ENCODE data around the gene LRRK1.
A peak's percentile ranks its signal among the peaks of the same experiment; 100 is the strongest.

Gene LRRK1

GRCh38 chr15:100939791-100940190 lies 20.6 kb downstream of the LRRK1 start:
- Histone ChIP-seq H2BK12ac (ENCODE audit: low read length in 2 of 2) (no peak overlapping the region), H3K27ac (ENCODE audit: low read length, poor library complexity, severe bottlenecking) (no peak overlapping the region), H2BK5ac (ENCODE audit: low read depth, low read length, poor library complexity, severe bottlenecking) (no peak overlapping the region), H2BK15ac (ENCODE audit: low read depth, poor library complexity, severe bottlenecking) (no peak overlapping the region), H3K18ac (ENCODE audit: low read depth in 1 of 2, low read length in 2 of 2) (no peak overlapping the region), H3K4me2 (ENCODE audit: low read length, poor library complexity, severe bottlenecking) (no peak overlapping the region), H3K23ac (ENCODE audit: low read length in 2 of 2) (no peak overlapping the region), H3K9me3 (ENCODE audit: control insufficient read depth, low read length) (no peaks in the 10 kb centered on the region), H3K9ac (ENCODE audit: low read length) (no peak overlapping the region), H3K4me3 (ENCODE audit: insufficient read depth in 1 of 2, low read depth in 1 of 2, low read length in 2 of 2) (no peak overlapping the region), H3K14ac (ENCODE audit: low read length in 2 of 2) (no peak overlapping the region), H2BK120ac (ENCODE audit: low read depth, low read length) (no peak overlapping the region), H3K27me3 (ENCODE audit: control insufficient read depth in 1 of 2, insufficient read depth in 1 of 2, low read length in 2 of 2) (no peaks in the 10 kb centered on the region), H3K4me1 (ENCODE audit: control insufficient read depth, insufficient read depth, low read depth, low read length) (peaks cover 2% of the 10 kb centered on the region), H4K91ac (ENCODE audit: low read length) (no peak overlapping the region), H3K4ac (ENCODE audit: low read depth in 1 of 2, low read length in 2 of 2) (no peak overlapping the region), H3K79me1 (replicated peaks; ENCODE audit: low read length, poor library complexity, severe bottlenecking) (no peaks in the 10 kb centered on the region), H3K36me3 (ENCODE audit: control insufficient read depth in 1 of 2, insufficient read depth in 2 of 2, low read depth in 1 of 2, low read length in 2 of 2) (peaks cover 0 to 11% of the 10 kb centered on the region in 2 experiments), H2AFZ (ENCODE audit: low read depth, low read length) (no peak overlapping the region), H2AK5ac (ENCODE audit: low read length, severe bottlenecking) (no peak overlapping the region), H4K8ac (ENCODE audit: low read length) (no peak overlapping the region)
- no peak for DNase-seq
- WGBS, result 85% methylated on average over 1 of the region's 4 CpGs

GRCh38 chr15:100940767-100941379 lies 21.7 kb downstream of the LRRK1 start:
- 62% methylated on average over 2 of the region's 2 CpGs for WGBS
- H2BK15ac ChIP-seq (ENCODE audit: low read depth, poor library complexity, severe bottlenecking), result no peak overlapping the region
- H3K36me3 ChIP-seq (ENCODE audit: control insufficient read depth in 1 of 2, insufficient read depth in 2 of 2, low read depth in 1 of 2, low read length in 2 of 2), result peaks cover 0 to 9% of the 10 kb centered on the region in 2 experiments
- H3K4ac ChIP-seq (ENCODE audit: low read depth in 1 of 2, low read length in 2 of 2), result no peak overlapping the region
- no peak overlapping the region for H3K4me3 ChIP-seq (ENCODE audit: insufficient read depth in 1 of 2, low read depth in 1 of 2, low read length in 2 of 2)
- no peak overlapping the region for H2BK12ac ChIP-seq (ENCODE audit: low read length in 2 of 2)
- peaks cover 2% of the 10 kb centered on the region for H3K4me1 ChIP-seq (ENCODE audit: control insufficient read depth, insufficient read depth, low read depth, low read length)
- H2AFZ ChIP-seq (ENCODE audit: low read depth, low read length), result peak overlapping the region; percentile 7
- no peak overlapping the region for H4K8ac ChIP-seq (ENCODE audit: low read length)
- H3K27me3 ChIP-seq (ENCODE audit: control insufficient read depth in 1 of 2, insufficient read depth in 1 of 2, low read length in 2 of 2), result no peaks in the 10 kb centered on the region
- H3K9me3 ChIP-seq (ENCODE audit: control insufficient read depth, low read length), result no peaks in the 10 kb centered on the region
- H3K4me2 ChIP-seq (ENCODE audit: low read length, poor library complexity, severe bottlenecking), result no peak overlapping the region
- H2BK120ac ChIP-seq (ENCODE audit: low read depth, low read length), result no peak overlapping the region
- H2BK5ac ChIP-seq (ENCODE audit: low read depth, low read length, poor library complexity, severe bottlenecking), result no peak overlapping the region
- H3K14ac ChIP-seq (ENCODE audit: low read length in 2 of 2), result no peak overlapping the region
- no peak overlapping the region for H2AK5ac ChIP-seq (ENCODE audit: low read length, severe bottlenecking)
- H3K27ac ChIP-seq (ENCODE audit: low read length, poor library complexity, severe bottlenecking), result no peak overlapping the region
- no peak overlapping the region for H3K18ac ChIP-seq (ENCODE audit: low read depth in 1 of 2, low read length in 2 of 2)
- peak overlapping the region in 1 of 2 experiments; percentile 32 for H3K23ac ChIP-seq (ENCODE audit: low read length in 2 of 2)
- H4K91ac ChIP-seq (ENCODE audit: low read length), result no peak overlapping the region
- no peak overlapping the region for H3K9ac ChIP-seq (ENCODE audit: low read length)
- no peak for DNase-seq
- H3K79me1 ChIP-seq (replicated peaks; ENCODE audit: low read length, poor library complexity, severe bottlenecking), result no peaks in the 10 kb centered on the region

- H2BK15ac ChIP-seq (ENCODE audit: low read depth, poor library complexity, severe bottlenecking), result no peak overlapping the region
- no peak overlapping the region for H2BK120ac ChIP-seq (ENCODE audit: low read depth, low read length)
- H2BK5ac ChIP-seq (ENCODE audit: low read depth, low read length, poor library complexity, severe bottlenecking), result no peak overlapping the region
- no peak overlapping the region for H3K14ac ChIP-seq (ENCODE audit: low read length in 2 of 2)
- WGBS, result 84% methylated on average over 10 of the region's 10 CpGs
- no peaks in the 10 kb centered on the region for H3K9me3 ChIP-seq (ENCODE audit: control insufficient read depth, low read length)
- H2BK12ac ChIP-seq (ENCODE audit: low read length in 2 of 2), result no peak overlapping the region
- H3K36me3 ChIP-seq (ENCODE audit: control insufficient read depth in 1 of 2, insufficient read depth in 2 of 2, low read depth in 1 of 2, low read length in 2 of 2), result peaks cover 0 to 6% of the 10 kb centered on the region in 2 experiments
- H3K79me1 ChIP-seq (replicated peaks; ENCODE audit: low read length, poor library complexity, severe bottlenecking), result no peaks in the 10 kb centered on the region
- no peak overlapping the region for H4K91ac ChIP-seq (ENCODE audit: low read length)
- no peak overlapping the region for H3K4ac ChIP-seq (ENCODE audit: low read depth in 1 of 2, low read length in 2 of 2)
- no peak overlapping the region for H2AK5ac ChIP-seq (ENCODE audit: low read length, severe bottlenecking)
- no peaks in the 10 kb centered on the region for H3K27me3 ChIP-seq (ENCODE audit: control insufficient read depth in 1 of 2, insufficient read depth in 1 of 2, low read length in 2 of 2)
- H3K9ac ChIP-seq (ENCODE audit: low read length), result no peak overlapping the region
- H3K4me2 ChIP-seq (ENCODE audit: low read length, poor library complexity, severe bottlenecking), result no peak overlapping the region
- no peak overlapping the region for H3K27ac ChIP-seq (ENCODE audit: low read length, poor library complexity, severe bottlenecking)
- no peak for DNase-seq
- H2AFZ ChIP-seq (ENCODE audit: low read depth, low read length), result no peak overlapping the region
- H3K18ac ChIP-seq (ENCODE audit: low read depth in 1 of 2, low read length in 2 of 2), result no peak overlapping the region
- H3K4me1 ChIP-seq (ENCODE audit: control insufficient read depth, insufficient read depth, low read depth, low read length), result peaks cover 2% of the 10 kb centered on the region
- H3K4me3 ChIP-seq (ENCODE audit: insufficient read depth in 1 of 2, low read depth in 1 of 2, low read length in 2 of 2), result no peak overlapping the region
- no peak overlapping the region for H4K8ac ChIP-seq (ENCODE audit: low read length)
- H3K23ac ChIP-seq (ENCODE audit: low read length in 2 of 2), result no peak overlapping the region
Measured at GRCh38 chr15:100941536-100941935, 22.4 kb downstream of the LRRK1 start.

GRCh38 chr15:100942656-100943425 lies 23.7 kb downstream of the LRRK1 start:
- H2BK12ac ChIP-seq (ENCODE audit: low read length in 2 of 2), result no peak overlapping the region
- H3K18ac ChIP-seq (ENCODE audit: low read depth in 1 of 2, low read length in 2 of 2), result peak overlapping the region in 1 of 2 experiments; percentile 5
- H2BK120ac ChIP-seq (ENCODE audit: low read depth, low read length), result no peak overlapping the region
- no peak overlapping the region for H3K4ac ChIP-seq (ENCODE audit: low read depth in 1 of 2, low read length in 2 of 2)
- no peaks in the 10 kb centered on the region for H3K9me3 ChIP-seq (ENCODE audit: control insufficient read depth, low read length)
- no peak overlapping the region for H3K23ac ChIP-seq (ENCODE audit: low read length in 2 of 2)
- H2AK5ac ChIP-seq (ENCODE audit: low read length, severe bottlenecking), result no peak overlapping the region
- H3K79me1 ChIP-seq (replicated peaks; ENCODE audit: low read length, poor library complexity, severe bottlenecking), result no peaks in the 10 kb centered on the region
- H3K4me1 ChIP-seq (ENCODE audit: control insufficient read depth, insufficient read depth, low read depth, low read length), result peaks cover 2% of the 10 kb centered on the region
- H4K91ac ChIP-seq (ENCODE audit: low read length), result no peak overlapping the region
- WGBS, result 82% methylated on average over 8 of the region's 10 CpGs
- no peak overlapping the region for H2BK5ac ChIP-seq (ENCODE audit: low read depth, low read length, poor library complexity, severe bottlenecking)
- no peak overlapping the region for H2BK15ac ChIP-seq (ENCODE audit: low read depth, poor library complexity, severe bottlenecking)
- H3K27me3 ChIP-seq (ENCODE audit: control insufficient read depth in 1 of 2, insufficient read depth in 1 of 2, low read length in 2 of 2), result no peaks in the 10 kb centered on the region
- H3K14ac ChIP-seq (ENCODE audit: low read length in 2 of 2), result no peak overlapping the region
- DNase-seq, result no peak
- no peak overlapping the region for H4K8ac ChIP-seq (ENCODE audit: low read length)
- no peak overlapping the region for H3K27ac ChIP-seq (ENCODE audit: low read length, poor library complexity, severe bottlenecking)
- H3K36me3 ChIP-seq (ENCODE audit: control insufficient read depth in 1 of 2, insufficient read depth in 2 of 2, low read depth in 1 of 2, low read length in 2 of 2), result peaks cover 0 to 8% of the 10 kb centered on the region in 2 experiments
- H2AFZ ChIP-seq (ENCODE audit: low read depth, low read length), result no peak overlapping the region
- H3K4me3 ChIP-seq (ENCODE audit: insufficient read depth in 1 of 2, low read depth in 1 of 2, low read length in 2 of 2), result no peak overlapping the region
- no peak overlapping the region for H3K4me2 ChIP-seq (ENCODE audit: low read length, poor library complexity, severe bottlenecking)
- H3K9ac ChIP-seq (ENCODE audit: low read length), result peak overlapping the region; percentile 33
